Muscle of back (tissue), 11 donors: ENCODE measurements around the gene NRBP1. TPM values are rescaled to one million over a fixed set of nuclear protein-coding genes. Genes with fewer than 3 reads are reported as not detected.
"Not testable (repeated sequence)": the region's sequence is repeated elsewhere in the genome, so short reads cannot be mapped to it uniquely, and the experiment has no call there.

ENCODE experiments used
- DNase-seq, 3 donors: peaks; one replicate each; pipeline versions ENCODE4 v3.0.0 to v3.0.0-alpha.2; 2013
- polyA plus RNA-seq, 10 donors: library from polyadenylated mRNA; unstranded; fragments of 120-200 nt; gene quantifications; one replicate each; pipeline ENCODE4 v1.2.1, GENCODE V29; 2013; ENCODE audit not compliant: insufficient read length in 10 of 10

Gene NRBP1
- polyA plus RNA-seq, 10 donors: 106 to 133 (median 118) TPM

DNA sequence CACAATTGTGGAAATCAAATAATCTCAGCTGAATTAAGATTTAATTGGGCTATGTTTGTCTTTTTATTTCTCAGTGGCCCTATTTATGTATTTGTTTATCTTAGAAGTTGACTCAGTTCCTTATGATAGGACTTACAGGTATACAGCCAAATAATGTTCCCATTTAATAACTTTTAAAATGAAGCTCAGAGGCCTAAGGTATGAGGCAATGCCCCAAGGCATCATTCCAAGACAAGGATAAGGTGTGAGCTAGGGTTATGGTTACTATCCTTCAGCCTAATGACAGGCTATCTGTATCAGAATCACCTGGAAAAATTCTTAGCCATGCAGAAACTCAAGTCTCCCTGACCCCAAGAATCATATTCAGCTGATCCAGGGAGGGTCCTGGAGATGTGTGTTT is 7.4 kb upstream of the NRBP1 start:
- DNase-seq: no peak

DNA sequence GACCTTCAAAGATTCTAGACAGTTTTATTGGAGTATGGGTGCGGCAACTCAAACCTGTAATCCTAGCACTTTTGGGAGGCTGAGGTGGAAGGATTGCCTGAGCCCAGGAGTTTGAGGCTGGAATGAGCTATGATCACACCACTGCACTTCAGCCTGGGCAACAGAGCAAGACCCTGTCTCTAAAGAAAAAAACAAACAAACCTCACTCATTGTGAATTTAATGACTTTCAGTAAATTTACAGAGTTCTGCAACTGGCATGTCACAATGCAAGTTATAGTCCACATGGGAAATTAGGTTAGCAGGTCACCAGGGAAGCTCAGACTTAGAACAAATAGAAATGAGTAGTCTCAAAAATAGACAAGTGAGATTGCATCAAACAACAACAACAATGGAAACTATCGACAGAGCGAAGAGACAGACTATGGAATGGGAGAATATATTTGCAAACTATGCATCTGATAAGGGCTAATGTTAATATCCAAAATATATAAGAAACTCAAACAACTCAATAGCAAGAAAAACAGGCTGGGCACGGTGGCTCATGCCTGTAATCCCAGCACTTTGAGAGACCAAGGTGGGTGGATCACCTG is 6.7 kb upstream of the NRBP1 start:
- no peak for DNase-seq

- no peak for DNase-seq
Observed at GRCh38 chr2:27422958-27423357, 5.5 kb upstream of the NRBP1 start.

DNA sequence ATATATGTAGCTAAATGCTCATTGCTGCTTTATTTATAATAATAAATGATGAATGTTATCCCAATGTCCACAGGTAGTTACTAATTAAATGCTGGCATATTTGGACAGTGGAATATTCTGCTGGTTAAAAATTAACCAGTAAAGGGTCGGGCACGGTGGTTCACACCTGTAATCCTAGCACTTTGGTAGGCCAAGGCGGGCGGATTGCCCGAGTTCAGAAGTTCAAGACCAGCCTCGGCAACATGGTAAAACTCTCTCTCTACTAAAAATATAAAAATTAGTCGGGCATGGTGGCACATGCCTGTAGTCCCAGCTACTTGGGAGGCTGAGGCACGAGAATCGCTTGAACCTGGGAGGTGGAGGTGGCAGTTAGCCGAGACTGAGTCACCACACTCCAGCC is 3.4 kb upstream of the NRBP1 start:
- DNase-seq: not testable (repeated sequence)

GRCh38 chr2:27427863-27428212 is 593 bp upstream of the NRBP1 start:
- DNase-seq: peak in 1 of 3 donors; percentile 10

DNA sequence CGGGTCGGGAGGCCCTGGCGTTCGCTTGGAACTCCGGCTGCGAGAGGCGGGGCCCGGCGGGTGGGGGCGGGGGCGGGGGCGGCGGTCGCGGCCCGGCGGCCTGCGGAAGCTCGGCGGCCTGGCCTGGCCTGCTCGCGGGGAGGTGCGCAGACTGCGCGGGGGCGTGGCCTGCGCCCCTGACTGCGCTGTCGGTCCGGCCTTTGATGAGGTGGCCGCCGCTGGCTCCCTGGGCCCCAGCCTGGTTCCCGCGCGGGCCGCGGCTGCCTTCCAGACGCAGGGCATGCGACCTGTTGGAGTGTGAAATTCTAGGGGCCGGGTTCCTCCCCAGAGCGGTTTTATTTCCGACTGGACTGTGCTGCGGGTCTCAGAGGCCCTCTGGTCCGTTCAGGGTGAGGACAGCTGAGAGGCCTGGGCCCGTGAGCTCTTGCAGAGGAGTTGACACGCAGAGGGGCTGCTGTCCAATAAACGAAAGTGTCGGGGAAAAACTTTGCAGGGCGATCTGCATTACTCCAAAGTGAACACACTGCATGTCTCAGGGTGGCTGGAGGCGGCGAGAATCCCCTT is 629 bp downstream of the NRBP1 start:
- peak; percentile 82 to 94 (median 88) for DNase-seq

- DNase-seq: no peak
Observed at GRCh38 chr2:27431395-27431794, 3.0 kb downstream of the NRBP1 start.

DNA sequence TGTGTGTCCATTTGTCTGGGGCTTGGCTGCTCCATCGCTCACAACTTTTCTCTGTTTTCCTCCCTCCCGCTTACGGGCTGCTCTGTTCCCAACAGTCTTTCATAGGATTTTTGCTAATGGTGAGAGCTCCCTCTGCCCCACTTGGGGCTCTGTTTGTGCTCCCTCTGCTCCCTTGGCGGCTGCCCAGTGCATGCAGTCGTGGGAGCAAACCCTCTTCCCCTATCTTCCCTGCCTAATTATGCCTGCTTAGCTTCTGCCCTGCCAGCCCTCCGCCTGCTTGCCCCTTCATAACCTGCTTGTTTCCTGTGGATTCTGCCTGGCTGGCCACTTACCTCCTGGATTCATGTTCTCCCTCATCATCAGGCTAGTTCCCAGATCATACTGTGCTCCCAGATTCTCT is 7.2 kb downstream of the NRBP1 start:
- no peak for DNase-seq

- DNase-seq: peak in 1 of 3 donors; percentile 15
Observed at GRCh38 chr2:27441226-27441926, 12.9 kb downstream of the NRBP1 start.

DNA sequence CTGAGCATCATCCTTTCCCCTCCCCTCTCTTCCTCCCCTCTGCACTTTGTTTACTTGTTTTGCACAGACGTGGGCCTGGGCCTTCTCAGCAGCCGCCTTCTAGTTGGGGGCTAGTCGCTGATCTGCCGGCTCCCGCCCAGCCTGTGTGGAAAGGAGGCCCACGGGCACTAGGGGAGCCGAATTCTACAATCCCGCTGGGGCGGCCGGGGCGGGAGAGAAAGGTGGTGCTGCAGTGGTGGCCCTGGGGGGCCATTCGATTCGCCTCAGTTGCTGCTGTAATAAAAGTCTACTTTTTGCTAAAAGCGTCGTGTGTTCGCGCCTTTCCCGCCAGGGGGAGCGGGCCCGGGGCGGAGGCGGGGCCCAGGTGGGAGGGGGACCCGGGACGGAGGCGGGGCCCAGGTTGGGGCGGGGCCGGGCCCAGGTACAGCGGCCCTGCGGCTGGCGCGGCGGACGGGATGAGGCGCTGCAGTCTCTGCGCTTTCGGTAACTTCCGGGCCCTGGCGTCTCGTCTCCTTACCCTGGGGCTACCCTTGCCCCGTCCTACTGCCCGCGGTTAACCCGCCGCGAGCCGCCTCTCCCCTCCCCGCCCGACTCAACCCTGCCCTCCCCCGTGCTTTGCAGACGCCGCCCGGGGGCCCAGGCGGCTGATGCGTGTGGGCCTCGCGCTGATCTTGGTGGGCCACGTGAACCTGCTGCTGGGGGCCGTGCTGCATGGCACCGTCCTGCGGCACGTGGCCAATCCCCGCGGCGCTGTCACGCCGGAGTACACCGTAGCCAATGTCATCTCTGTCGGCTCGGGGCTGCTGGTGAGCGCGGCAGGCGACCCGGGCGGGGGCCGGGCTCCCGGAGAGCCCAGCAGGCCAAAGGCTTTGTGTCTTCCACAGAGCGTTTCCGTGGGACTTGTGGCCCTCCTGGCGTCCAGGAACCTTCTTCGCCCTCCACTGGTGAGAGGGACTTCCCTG is 13.8 kb downstream of the NRBP1 start, which contains the start of gene KRTCAP3:
Gene KRTCAP3, plus strand, starts transcription at position 424 of the 962 bp plus-strand sequence. Its CDS starts 32 bp downstream, at position 456.
- DNase-seq: peak in 2 of 3 donors; percentile 15 to 37

- no peak for DNase-seq
Observed at GRCh38 chr2:27442920-27443282, 14.5 kb downstream of the NRBP1 start.

DNA sequence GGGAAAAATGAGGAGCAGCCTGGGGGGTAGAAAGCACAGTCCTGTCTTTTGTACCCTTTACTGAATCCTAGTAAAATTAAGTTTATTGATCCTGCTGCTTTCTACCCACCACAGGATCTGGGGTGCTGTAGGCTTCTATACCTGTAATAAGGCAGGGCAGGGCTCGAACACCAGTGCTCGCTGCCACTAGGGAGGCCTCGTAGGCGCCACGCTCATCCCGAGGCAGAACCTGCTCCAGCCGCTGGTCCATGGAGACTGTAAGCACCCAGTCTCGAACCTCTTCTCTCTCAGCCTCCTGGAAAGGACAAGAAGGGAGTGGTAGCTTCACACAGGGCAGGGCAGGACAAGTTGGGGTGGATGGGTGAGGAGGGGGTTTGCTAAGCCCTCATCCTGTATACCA is 16.7 kb downstream of the NRBP1 start:
- DNase-seq: no peak

- no peak for DNase-seq
Observed at GRCh38 chr2:27445615-27446014, 17.2 kb downstream of the NRBP1 start.

- no peak for DNase-seq
Observed at GRCh38 chr2:27446057-27446456, 17.6 kb downstream of the NRBP1 start.

- no peak for DNase-seq
Observed at GRCh38 chr2:27448381-27448780, 19.9 kb downstream of the NRBP1 start.

DNA sequence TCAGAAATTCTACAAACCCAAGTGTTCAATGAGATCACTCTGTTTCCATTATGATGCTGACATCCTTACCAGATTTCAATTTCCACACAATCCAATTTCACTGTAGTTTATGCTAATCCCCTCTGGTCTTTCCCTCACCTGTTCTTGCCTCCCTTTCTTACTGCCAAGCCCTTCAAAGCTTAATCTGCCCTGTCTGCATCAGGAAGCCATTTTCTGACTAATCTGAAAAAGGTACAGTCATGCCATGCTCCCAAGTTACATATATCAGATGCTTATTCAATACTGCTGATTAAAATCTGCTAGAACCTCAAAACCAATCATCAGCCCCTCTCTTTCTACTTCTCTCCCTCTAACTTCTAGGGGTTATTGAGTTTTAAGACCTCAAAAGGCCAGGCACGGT is 22.7 kb downstream of the NRBP1 start:
- no peak for DNase-seq

- DNase-seq: no peak
Observed at GRCh38 chr2:27453968-27454367, 25.5 kb downstream of the NRBP1 start.

DNA sequence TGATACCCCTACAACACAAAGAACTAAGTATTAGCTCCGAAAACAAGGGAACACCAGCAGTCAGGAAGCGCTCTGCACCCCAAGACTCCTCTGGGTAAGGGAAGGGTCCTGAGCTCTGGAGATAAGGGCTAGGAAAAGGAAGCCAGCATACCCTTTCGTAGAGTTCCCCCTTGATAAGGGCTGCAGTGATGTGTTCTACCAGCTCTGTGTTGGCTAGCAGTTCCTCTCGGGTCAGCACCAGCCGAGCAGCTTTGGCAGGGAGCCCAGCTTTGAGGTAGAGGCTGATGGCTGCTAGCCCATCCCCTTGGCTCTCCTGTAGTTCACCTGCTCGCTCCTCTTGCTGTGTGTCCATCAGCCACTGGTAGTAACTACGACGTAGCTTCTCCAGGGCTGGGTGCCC is 32.7 kb downstream of the NRBP1 start:
- DNase-seq: no peak

DNA sequence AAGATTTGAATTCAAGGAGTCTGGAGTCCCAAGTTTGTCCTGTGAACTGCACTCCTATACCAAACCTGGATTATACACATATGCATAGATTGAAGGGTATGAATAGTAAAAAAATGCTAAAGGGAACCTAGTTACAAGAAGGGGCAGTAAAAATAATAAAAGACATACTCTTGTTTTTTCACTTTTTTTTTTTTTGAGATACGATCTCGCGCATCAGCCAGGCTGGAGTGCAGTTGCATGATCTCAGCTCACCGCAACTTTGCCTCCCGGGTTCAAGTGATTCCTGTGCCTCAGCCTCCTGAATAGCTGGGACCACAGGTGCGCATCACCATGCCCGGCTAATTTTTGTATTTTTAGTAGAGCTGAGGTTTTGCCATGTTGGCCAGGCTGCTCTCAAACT is 36.0 kb downstream of the NRBP1 start:
- DNase-seq: no peak

- no peak for DNase-seq
Observed at GRCh38 chr2:27471961-27472360, 43.5 kb downstream of the NRBP1 start.

DNA sequence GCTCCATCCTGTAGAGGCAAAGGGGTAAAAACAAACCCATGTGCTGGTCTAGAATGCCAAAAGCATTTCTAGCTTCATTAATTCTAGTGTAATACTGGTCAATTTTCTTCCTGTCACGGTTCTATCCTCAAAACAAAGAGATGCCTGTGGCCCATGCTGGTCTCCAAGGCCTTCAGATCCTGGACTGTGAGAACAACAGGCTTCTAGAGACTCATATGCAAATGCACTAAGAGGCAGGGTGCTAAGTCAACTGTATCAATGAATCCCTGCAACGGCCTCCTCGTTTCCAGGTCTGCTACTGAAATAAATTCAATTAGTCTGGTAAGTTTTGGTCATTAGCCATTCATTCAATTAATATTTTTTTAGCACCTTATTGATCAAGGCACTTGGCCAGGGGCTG is 57.1 kb downstream of the NRBP1 start:
- no peak for DNase-seq

- no peak for DNase-seq
Observed at GRCh38 chr2:27489118-27489497, 60.7 kb downstream of the NRBP1 start.
